ENCODE results near the gene ATP5IF1. TPM values are rescaled to one million over a fixed set of nuclear protein-coding genes. Genes with fewer than 3 reads are reported as not detected.

ATP5IF1 gene
- total RNA-seq, 4 donors from 2014 or later, result 75.6 to 307 (median 236) TPM

DNA sequence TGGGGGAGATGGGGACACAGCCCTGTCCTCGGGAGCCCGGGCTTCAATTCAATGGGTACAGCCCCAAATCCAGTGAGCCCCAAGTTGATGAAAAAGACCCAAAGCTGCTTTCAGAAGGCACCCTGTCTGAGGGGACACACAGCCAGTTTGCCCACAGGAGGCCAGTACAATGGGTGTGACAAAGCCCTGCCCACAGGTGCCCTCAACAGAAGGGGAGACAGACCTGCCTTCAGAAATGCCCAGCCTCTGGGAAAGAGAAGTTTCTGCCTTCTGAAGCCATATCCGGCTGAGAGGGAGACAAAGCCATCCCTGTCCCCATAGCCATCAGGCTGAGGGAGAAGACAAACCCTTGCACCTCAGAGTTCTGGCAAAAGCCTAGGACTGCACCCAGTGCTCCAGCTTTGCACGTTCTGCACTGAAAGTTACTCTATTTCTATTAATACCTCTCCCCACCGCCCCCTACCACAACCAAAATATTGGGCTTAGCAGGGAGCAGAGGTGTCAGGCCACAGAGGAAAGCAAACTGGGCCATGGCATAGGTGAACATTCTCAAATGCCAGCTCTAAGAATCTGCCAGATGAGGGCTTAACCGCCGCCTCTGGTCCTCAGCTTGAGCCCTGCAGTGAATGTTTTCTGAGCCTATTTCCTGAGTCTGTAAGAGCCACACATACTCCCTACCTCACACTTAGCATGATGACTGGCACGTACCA, 41.4 kb upstream of the ATP5IF1 start:
- peaks cover 10 to 12% of the 10 kb centered on the region in 2 donors for H3K4me1 ChIP-seq
- H3K9me3 ChIP-seq, result no peaks in the 10 kb centered on the region
- no peaks in the 10 kb centered on the region for H3K27me3 ChIP-seq
- TF ChIP-seq POLR2A (IDR thresholded peaks at IDR 0.05), result no peak
- TF ChIP-seq, protein P1, sequence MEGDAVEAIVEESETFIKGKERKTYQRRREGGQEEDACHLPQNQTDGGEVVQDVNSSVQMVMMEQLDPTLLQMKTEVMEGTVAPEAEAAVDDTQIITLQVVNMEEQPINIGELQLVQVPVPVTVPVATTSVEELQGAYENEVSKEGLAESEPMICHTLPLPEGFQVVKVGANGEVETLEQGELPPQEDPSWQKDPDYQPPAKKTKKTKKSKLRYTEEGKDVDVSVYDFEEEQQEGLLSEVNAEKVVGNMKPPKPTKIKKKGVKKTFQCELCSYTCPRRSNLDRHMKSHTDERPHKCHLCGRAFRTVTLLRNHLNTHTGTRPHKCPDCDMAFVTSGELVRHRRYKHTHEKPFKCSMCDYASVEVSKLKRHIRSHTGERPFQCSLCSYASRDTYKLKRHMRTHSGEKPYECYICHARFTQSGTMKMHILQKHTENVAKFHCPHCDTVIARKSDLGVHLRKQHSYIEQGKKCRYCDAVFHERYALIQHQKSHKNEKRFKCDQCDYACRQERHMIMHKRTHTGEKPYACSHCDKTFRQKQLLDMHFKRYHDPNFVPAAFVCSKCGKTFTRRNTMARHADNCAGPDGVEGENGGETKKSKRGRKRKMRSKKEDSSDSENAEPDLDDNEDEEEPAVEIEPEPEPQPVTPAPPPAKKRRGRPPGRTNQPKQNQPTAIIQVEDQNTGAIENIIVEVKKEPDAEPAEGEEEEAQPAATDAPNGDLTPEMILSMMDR (IDR thresholded peaks at IDR 0.05), result no peak
- H3K27ac ChIP-seq, result no peak overlapping the region
- no peak for DNase-seq
- WGBS, 2 donors, result 85 to 91% methylated on average over 8 of the region's 8 CpGs
- no peak overlapping the region for H3K4me3 ChIP-seq (replicated peaks in 1 of 3)
- intact Hi-C loops (cut with DNase I), result no loop called here
- peaks cover 1 to 13% of the 10 kb centered on the region in 2 donors for H3K36me3 ChIP-seq

DNA sequence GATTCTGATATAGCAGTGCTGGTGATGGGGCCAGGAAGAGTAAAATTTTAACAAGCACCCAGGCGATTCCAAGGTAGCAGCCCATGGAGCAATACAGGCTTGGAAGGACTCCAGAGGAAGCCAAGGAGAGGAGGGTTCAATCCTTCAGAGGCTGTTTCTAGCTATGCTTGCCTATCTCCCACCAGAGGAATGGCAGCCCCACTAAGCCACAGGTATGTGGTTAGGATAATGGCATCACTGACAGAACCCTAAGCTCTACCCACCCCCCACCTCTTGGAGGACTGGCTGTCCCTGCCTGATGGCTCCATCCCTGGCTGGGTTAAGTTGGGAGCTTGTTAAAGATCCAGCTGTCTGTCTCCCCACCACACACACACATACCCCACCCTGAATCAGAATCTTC, 40.1 kb upstream of the ATP5IF1 start:
- Histone ChIP-seq H3K27me3 (no peaks in the 10 kb centered on the region), H3K4me1 (peaks cover 10 to 12% of the 10 kb centered on the region in 2 donors), H3K4me3 (replicated peaks in 1 of 3) (no peak overlapping the region), H3K36me3 (peaks cover 14 to 26% of the 10 kb centered on the region in 2 donors), H3K9me3 (no peaks in the 10 kb centered on the region), H3K27ac (no peak overlapping the region)
- DNase-seq, result no peak
- TF ChIP-seq, protein P1 (IDR thresholded peaks at IDR 0.05), result no peak
- TF ChIP-seq POLR2A (IDR thresholded peaks at IDR 0.05), result no peak
- WGBS, 2 donors, result 83 to 84% methylated on average over 1 of the region's 1 CpG
- intact Hi-C loops (cut with DNase I), result no loop called here

DNA sequence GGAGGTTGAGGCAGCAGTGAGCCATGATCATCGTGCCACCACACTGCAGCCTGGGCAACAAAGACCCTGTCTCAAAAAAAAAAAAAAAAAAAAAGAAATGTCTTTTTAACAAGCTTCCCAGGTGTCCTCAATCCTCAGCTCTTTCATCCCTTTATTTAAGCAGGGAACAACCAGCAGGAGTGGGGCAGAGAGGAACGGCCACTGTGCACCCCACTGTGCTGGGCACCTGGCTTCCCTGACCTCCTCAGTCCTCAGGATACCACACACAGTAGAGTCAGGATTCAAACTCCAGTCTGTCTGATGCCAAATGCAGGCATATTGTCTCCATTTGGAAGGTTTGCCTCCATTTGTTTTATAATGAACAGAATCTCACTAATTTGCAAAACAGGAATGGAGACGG, 39.6 kb upstream of the ATP5IF1 start:
- 79 to 80% methylated on average over 3 of the region's 3 CpGs for WGBS, 2 donors
- peak overlapping the region; percentile 15 to 73 (median 72) for H3K27ac ChIP-seq
- peaks cover 20 to 31% of the 10 kb centered on the region in 2 donors for H3K36me3 ChIP-seq
- no peaks in the 10 kb centered on the region for H3K27me3 ChIP-seq
- no peak for DNase-seq
- TF ChIP-seq, protein P1 (IDR thresholded peaks at IDR 0.05), result no peak
- TF ChIP-seq POLR2A (IDR thresholded peaks at IDR 0.05), result no peak
- H3K4me1 ChIP-seq, result peaks cover 10 to 12% of the 10 kb centered on the region in 2 donors
- no peak overlapping the region for H3K4me3 ChIP-seq (replicated peaks in 1 of 3)
- intact Hi-C loops (cut with DNase I), result no loop called here
- no peaks in the 10 kb centered on the region for H3K9me3 ChIP-seq

DNA sequence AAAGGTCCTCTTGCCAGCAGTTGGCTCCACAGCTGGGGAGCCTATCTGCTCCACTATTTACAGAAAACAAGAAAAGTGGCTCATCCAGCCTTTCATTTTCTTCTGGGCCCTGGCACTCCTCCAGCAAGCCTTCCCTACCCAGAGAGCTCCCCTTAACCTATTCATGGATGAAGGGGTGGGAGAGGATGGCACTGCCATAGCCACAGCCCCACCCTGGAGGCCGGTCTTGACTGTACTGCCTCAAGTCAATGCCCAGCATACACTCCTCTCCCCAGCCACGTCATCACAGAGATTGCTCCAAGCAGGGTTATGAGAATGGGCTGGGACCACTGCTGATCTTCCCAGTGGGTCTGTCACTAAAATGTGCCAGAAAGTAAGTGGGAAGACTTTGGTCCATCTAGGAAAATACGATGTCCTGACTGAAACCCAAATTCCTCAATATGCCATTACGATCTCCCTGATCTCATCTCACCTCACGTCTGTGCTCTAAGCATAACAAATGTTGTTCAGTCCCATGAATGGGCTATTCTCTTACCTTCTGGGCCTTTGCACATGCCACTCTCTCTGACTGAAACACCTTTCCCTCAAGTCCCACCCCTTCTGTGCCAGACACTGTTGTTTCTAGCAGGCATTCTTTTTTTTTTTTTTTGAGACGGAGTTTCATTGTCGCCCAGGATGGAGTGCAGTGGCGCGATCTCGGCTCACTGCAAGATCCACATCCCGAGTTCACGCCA, 38.1 kb upstream of the ATP5IF1 start:
- DNase-seq, result peak in 1 of 2 donors; percentile 26
- no peak overlapping the region for H3K4me3 ChIP-seq (replicated peaks in 1 of 3)
- H3K36me3 ChIP-seq, result peaks cover 23 to 38% of the 10 kb centered on the region in 2 donors
- intact Hi-C loops (cut with DNase I), result no loop called here
- TF ChIP-seq POLR2A (IDR thresholded peaks at IDR 0.05), result no peak
- TF ChIP-seq, protein P1 (IDR thresholded peaks at IDR 0.05), result no peak
- H3K27ac ChIP-seq, result peak overlapping the region in 1 of 3 donors; percentile 73
- no peaks in the 10 kb centered on the region for H3K9me3 ChIP-seq
- no peaks in the 10 kb centered on the region for H3K27me3 ChIP-seq
- 94 to 96% methylated on average over 12 of the region's 12 CpGs for WGBS, 2 donors
- H3K4me1 ChIP-seq, result peaks cover 10 to 12% of the 10 kb centered on the region in 2 donors
